B cell (primary cell): ENCODE measurements around the gene PDK3.

Experiments
- CTCF ChIP-seq: fragments of 200-600 bp; IDR thresholded peaks from one replicate; pipeline ENCODE4 v1.8.0; 2022; ENCODE audit warnings: antibody characterized with exemption, mild to moderate bottlenecking
- EZH2 ChIP-seq: IDR thresholded peaks from 2 replicates; pipeline ENCODE4 v1.6.1; 2012; ENCODE audit warnings: borderline replicate concordance, low read depth, mild to moderate bottlenecking, moderate library complexity, low read length; ENCODE audit not compliant: insufficient read depth, poor library complexity, severe bottlenecking

GRCh38 chrX:24468245-24468644 lies 3.2 kb downstream of the PDK3 start:
- TF ChIP-seq CTCF (no peak), EZH2 (no peak)
